Measurements from ENCODE around the gene MAP1S. TPM values are rescaled to one million over a fixed set of nuclear protein-coding genes. Genes with fewer than 3 reads are reported as not detected.
A peak's percentile ranks its signal among the peaks of the same experiment; 100 is the strongest.

The MAP1S gene
- total RNA-seq, 1 donor from 2014 or later: 8.9 TPM

GRCh38 chr19:17682273-17682672, 37.0 kb upstream of the MAP1S start:
- DNase-seq (ENCODE audit: low spot score): no peak
- no peak overlapping the region for H3K27ac ChIP-seq
- peaks cover 5% of the 10 kb centered on the region for H3F3A ChIP-seq (ENCODE audit: low read depth)
- no peaks in the 10 kb centered on the region for H3K79me2 ChIP-seq (ENCODE audit: low read depth)
- no peak overlapping the region for H3K4me3 Mint-ChIP-seq
- no peaks in the 10 kb centered on the region for H3K9me3 Mint-ChIP-seq
- no peak overlapping the region for H3K27ac Mint-ChIP-seq
- peaks cover 27% of the 10 kb centered on the region for H3K4me1 Mint-ChIP-seq
- no peaks in the 10 kb centered on the region for H3K36me3 ChIP-seq
- peaks cover 43% of the 10 kb centered on the region for H3K27me3 ChIP-seq
- H3K4me3 ChIP-seq: no peak overlapping the region
- peaks cover 29% of the 10 kb centered on the region for H4K20me1 ChIP-seq (ENCODE audit: low read depth)
- TF ChIP-seq EZH2 (IDR thresholded peaks at IDR 0.05) (no peak), EZH2phosphoT487 (IDR thresholded peaks at IDR 0.05) (no peak)
- TF ChIP-seq, protein P1, sequence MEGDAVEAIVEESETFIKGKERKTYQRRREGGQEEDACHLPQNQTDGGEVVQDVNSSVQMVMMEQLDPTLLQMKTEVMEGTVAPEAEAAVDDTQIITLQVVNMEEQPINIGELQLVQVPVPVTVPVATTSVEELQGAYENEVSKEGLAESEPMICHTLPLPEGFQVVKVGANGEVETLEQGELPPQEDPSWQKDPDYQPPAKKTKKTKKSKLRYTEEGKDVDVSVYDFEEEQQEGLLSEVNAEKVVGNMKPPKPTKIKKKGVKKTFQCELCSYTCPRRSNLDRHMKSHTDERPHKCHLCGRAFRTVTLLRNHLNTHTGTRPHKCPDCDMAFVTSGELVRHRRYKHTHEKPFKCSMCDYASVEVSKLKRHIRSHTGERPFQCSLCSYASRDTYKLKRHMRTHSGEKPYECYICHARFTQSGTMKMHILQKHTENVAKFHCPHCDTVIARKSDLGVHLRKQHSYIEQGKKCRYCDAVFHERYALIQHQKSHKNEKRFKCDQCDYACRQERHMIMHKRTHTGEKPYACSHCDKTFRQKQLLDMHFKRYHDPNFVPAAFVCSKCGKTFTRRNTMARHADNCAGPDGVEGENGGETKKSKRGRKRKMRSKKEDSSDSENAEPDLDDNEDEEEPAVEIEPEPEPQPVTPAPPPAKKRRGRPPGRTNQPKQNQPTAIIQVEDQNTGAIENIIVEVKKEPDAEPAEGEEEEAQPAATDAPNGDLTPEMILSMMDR (IDR thresholded peaks at IDR 0.05): no peak
- no peaks in the 10 kb centered on the region for H3K36me3 Mint-ChIP-seq
- H3K27me3 Mint-ChIP-seq (ENCODE audit: insufficient read depth, low read depth): peaks cover 36% of the 10 kb centered on the region
- peaks cover 25% of the 10 kb centered on the region for H3K4me1 ChIP-seq
- no peak overlapping the region for H2AFZ ChIP-seq (replicated peaks)
- no peak overlapping the region for H3K9ac ChIP-seq
- H3K4me2 ChIP-seq: no peak overlapping the region
- H3K9me3 ChIP-seq (ENCODE audit: low read depth): no peaks in the 10 kb centered on the region

DNA sequence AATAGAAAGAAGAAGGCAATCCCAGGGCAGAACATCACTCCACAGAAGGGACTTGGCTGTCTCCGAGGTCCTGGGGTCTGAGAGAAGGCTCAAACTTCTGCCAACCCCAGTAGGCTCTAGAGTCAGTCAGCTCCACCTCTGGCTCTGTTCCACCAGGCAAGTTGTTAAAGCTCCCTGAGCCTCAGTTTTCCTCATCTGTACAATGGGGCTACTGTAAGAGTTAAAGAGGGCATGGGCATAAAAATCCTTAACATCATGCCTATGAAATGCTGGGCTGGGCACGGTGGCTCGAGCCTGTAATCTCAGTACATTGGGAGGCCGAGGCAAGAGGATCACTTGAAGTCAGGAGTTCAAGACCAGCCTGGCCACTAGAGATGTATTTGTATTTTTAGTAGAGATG, 36.2 kb upstream of the MAP1S start:
- no peaks in the 10 kb centered on the region for H3K79me2 ChIP-seq (ENCODE audit: low read depth)

DNA sequence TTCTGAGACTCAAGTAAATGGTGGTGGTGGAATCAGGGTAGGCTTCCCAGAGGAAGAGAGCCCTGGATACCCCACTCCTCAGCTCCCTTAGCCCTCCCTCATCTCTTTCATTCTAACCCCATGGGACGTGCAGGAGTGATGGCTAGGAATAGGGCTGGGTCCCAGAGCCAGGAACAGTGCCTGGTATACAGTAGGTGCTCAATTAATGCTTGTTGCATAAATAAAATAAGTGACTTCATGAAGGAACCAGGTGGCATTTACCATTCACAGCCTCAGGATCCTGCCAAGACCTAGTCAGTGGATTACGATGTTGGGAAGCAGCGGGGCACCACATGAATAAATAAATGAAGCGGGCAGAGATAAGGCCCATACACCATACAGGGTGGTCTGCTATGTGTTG, 35.0 kb upstream of the MAP1S start:
- H3K27me3 ChIP-seq: peaks cover 51% of the 10 kb centered on the region
- Mint-ChIP-seq H3K36me3 (no peaks in the 10 kb centered on the region), H3K4me1 (peaks cover 31% of the 10 kb centered on the region), H3K27ac (no peak overlapping the region), H3K9me3 (no peaks in the 10 kb centered on the region), H3K27me3 (ENCODE audit: insufficient read depth, low read depth) (peaks cover 35% of the 10 kb centered on the region), H3K4me3 (peak overlapping the region; percentile 46)
- H3K9ac ChIP-seq: no peak overlapping the region
- no peaks in the 10 kb centered on the region for H3K79me2 ChIP-seq (ENCODE audit: low read depth)
- H3K4me1 ChIP-seq: peaks cover 33% of the 10 kb centered on the region
- no peak for DNase-seq (ENCODE audit: low spot score)
- TF ChIP-seq, protein P1 (IDR thresholded peaks at IDR 0.05): no peak
- TF ChIP-seq EZH2 (IDR thresholded peaks at IDR 0.05) (no peak), EZH2phosphoT487 (IDR thresholded peaks at IDR 0.05) (no peak)
- no peak overlapping the region for H3K27ac ChIP-seq
- H3K4me2 ChIP-seq: no peak overlapping the region
- H4K20me1 ChIP-seq (ENCODE audit: low read depth): peaks cover 43% of the 10 kb centered on the region
- H3F3A ChIP-seq (ENCODE audit: low read depth): peaks cover 18% of the 10 kb centered on the region
- H3K4me3 ChIP-seq: no peak overlapping the region
- no peak overlapping the region for H2AFZ ChIP-seq (replicated peaks)
- H3K36me3 ChIP-seq: no peaks in the 10 kb centered on the region
- no peaks in the 10 kb centered on the region for H3K9me3 ChIP-seq (ENCODE audit: low read depth)

More for the DNA sequence above, 36.2 kb upstream of the MAP1S start:
- H3K4me3 ChIP-seq: no peak overlapping the region
- H2AFZ ChIP-seq (replicated peaks): no peak overlapping the region
- peaks cover 28% of the 10 kb centered on the region for H3K4me1 ChIP-seq
- H3K36me3 ChIP-seq: no peaks in the 10 kb centered on the region
- no peaks in the 10 kb centered on the region for H3K9me3 ChIP-seq (ENCODE audit: low read depth)
- no peak overlapping the region for H3K27ac ChIP-seq
- Mint-ChIP-seq H3K4me1 (peaks cover 26% of the 10 kb centered on the region), H3K27ac (no peak overlapping the region), H3K9me3 (no peaks in the 10 kb centered on the region), H3K4me3 (no peak overlapping the region), H3K36me3 (no peaks in the 10 kb centered on the region), H3K27me3 (ENCODE audit: insufficient read depth, low read depth) (peaks cover 36% of the 10 kb centered on the region)
- no peak overlapping the region for H3K9ac ChIP-seq
- H3F3A ChIP-seq (ENCODE audit: low read depth): peaks cover 13% of the 10 kb centered on the region
- H3K27me3 ChIP-seq: peaks cover 51% of the 10 kb centered on the region
- peaks cover 37% of the 10 kb centered on the region for H4K20me1 ChIP-seq (ENCODE audit: low read depth)
- no peak for DNase-seq (ENCODE audit: low spot score)
- no peak overlapping the region for H3K4me2 ChIP-seq
- no peak for TF ChIP-seq EZH2 (IDR thresholded peaks at IDR 0.05)
- TF ChIP-seq EZH2phosphoT487 (IDR thresholded peaks at IDR 0.05): no peak
- TF ChIP-seq, protein P1 (IDR thresholded peaks at IDR 0.05): no peak
